HUES48 (cell line): Measurements from ENCODE around the gene CCDC14.
"Not testable (repeated sequence)": the region's sequence is repeated elsewhere in the genome, so short reads cannot be mapped to it uniquely, and the experiment has no call there.

Source experiments
- H3K27ac ChIP-seq: one replicate; pipeline ENCODE4 v1.7.0; 2013; ENCODE audit warnings: low read depth, low read length, inconsistent platforms
- H3K27me3 ChIP-seq: 2 replicates; pipeline ENCODE4 v1.6.1; 2013; ENCODE audit warnings: mild to moderate bottlenecking, low read length; ENCODE audit not compliant: control insufficient read depth, insufficient read depth
- H3K36me3 ChIP-seq: 2 replicates; pipeline ENCODE4 v1.6.1; 2013; ENCODE audit warnings: low read length; ENCODE audit not compliant: control insufficient read depth, insufficient read depth
- H3K4me1 ChIP-seq: 2 replicates; pipeline ENCODE4 v1.6.1; 2013; ENCODE audit warnings: mild to moderate bottlenecking, low read length; ENCODE audit not compliant: control insufficient read depth, insufficient read depth
- H3K4me3 ChIP-seq: 2 replicates; pipeline ENCODE4 v1.5.1; 2013; ENCODE audit warnings: mild to moderate bottlenecking, low read depth, low read length
- H3K9ac ChIP-seq: 2 replicates; pipeline ENCODE4 v1.6.1; 2013; ENCODE audit warnings: mild to moderate bottlenecking, low read depth, low read length, moderate library complexity
- H3K9me3 ChIP-seq: 2 replicates; pipeline ENCODE4 v1.6.1; 2013; ENCODE audit warnings: low read length; ENCODE audit not compliant: control insufficient read depth, insufficient read depth

Gene CCDC14

GRCh38 chr3:123984350-123984749 is 23.3 kb upstream of the CCDC14 start:
- Histone ChIP-seq H3K36me3 (no peaks in the 10 kb centered on the region), H3K4me1 (no peaks in the 10 kb centered on the region), H3K4me3 (no peak overlapping the region), H3K27me3 (peaks cover 28% of the 10 kb centered on the region), H3K9me3 (no peaks in the 10 kb centered on the region), H3K9ac (no peak overlapping the region), H3K27ac (no peak overlapping the region)

DNA sequence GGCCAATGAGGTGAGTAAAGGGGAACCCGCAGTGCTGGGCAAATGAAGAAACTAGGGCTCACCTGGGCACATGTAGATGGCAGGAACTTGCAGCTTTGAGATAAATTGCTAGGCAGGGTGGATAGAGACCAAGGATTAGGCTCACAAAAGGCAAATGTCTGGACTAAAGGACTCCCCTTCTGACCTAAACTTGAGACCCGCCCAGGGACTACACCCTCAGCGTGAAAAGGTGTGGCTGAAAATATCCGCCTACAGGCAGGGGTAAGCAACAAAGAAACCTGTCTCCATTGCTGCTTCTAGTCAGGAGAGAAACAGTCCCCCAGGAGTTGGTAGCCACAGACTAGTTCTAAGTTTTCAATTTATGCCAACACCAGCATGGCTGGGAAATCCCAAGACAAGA is 20.3 kb upstream of the CCDC14 start:
- not testable (repeated sequence) for H3K27ac ChIP-seq

DNA sequence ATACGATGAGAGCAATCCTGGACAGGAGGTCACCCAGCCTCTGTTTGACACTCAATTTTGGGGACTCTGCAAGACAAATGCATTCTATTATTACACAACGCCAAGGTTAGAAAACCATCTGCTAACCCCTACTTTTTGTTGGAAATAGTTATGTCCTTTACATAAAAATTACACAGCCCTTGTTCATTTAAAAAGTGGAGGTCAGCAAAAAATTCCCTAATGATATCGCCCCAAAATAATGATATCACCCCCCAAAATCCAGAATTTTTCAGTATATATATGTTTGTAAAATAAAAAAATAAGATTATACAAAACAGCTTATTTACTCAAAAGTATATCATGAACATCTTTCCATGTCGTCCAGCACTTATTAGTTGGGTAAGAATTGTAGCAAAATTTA is 19.5 kb upstream of the CCDC14 start:
- peaks cover 7% of the 10 kb centered on the region for H3K27me3 ChIP-seq
- H3K4me3 ChIP-seq: peak overlapping the region; percentile 56
- H3K9me3 ChIP-seq: no peaks in the 10 kb centered on the region

More for the DNA sequence above, 20.3 kb upstream of the CCDC14 start:
- not testable (repeated sequence) for H3K9ac ChIP-seq, H3K4me3 ChIP-seq, H3K9me3 ChIP-seq, H3K27me3 ChIP-seq, H3K4me1 ChIP-seq, H3K36me3 ChIP-seq

DNA sequence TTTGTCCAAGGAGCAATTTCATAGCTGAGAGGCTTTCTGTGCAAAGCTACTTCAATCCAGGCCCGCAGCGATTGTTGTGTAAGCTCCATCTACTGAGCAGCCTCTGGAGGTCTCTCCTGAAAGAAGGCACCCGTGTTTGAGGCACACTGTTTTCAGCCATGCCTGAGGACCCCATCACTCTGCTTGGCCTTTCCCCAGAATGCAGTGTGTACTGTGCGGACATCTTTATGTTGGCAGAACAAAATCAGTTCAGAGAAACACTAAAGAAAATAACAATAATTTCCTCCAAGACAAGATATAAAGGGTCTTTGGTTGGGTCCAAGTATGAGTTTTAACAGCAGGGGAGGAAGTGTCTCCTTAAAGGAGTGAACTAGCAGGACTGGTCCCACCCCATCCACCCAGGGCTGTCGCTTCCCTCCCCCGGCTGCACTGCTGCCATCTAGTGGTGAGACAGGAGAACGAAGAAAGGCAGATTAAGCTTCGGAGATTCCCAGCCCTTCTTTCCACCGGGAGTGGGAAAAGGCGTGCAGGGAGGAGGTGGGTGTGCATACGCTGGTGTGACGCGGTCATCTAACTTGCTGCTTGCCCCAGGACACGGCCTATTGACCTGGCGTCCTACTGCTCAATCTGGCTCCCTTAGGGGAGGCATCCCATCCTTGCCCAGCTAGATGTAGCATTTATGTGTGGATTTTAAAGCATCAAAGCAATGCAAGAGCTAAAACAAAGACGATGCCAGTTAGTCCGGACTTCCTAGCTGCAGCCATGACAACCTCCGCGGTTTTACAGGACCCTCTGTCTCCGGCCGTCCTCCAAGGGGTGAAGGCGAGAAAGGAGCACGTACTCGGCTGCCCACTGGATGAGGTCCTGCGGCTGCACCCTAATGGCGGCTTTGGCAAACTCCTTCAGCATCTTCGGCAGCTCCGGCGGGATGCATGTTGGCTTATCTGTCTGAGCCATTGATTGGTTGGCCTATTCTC is 18.8 kb upstream of the CCDC14 start:
- not testable (repeated sequence) for H3K4me1 ChIP-seq, H3K27ac ChIP-seq, H3K9ac ChIP-seq, H3K27me3 ChIP-seq, H3K9me3 ChIP-seq, H3K36me3 ChIP-seq
- peak overlapping the region; percentile 56 for H3K4me3 ChIP-seq

More for the DNA sequence above, 19.5 kb upstream of the CCDC14 start:
- no peaks in the 10 kb centered on the region for H3K36me3 ChIP-seq
- no peak overlapping the region for H3K9ac ChIP-seq
- H3K27ac ChIP-seq: no peak overlapping the region
- H3K4me1 ChIP-seq: no peaks in the 10 kb centered on the region

- H3K4me3 ChIP-seq, H3K27ac ChIP-seq, H3K36me3 ChIP-seq, H3K9ac ChIP-seq, H3K4me1 ChIP-seq, H3K9me3 ChIP-seq, H3K27me3 ChIP-seq: not testable (repeated sequence)
Observed at GRCh38 chr3:123976904-123977303, 15.9 kb upstream of the CCDC14 start.

- not testable (repeated sequence) for H3K27me3 ChIP-seq, H3K9ac ChIP-seq, H3K4me3 ChIP-seq, H3K9me3 ChIP-seq, H3K4me1 ChIP-seq, H3K27ac ChIP-seq, H3K36me3 ChIP-seq
Observed at GRCh38 chr3:123976181-123976898, 15.3 kb upstream of the CCDC14 start.

- H3K4me3 ChIP-seq, H3K27ac ChIP-seq, H3K4me1 ChIP-seq, H3K36me3 ChIP-seq, H3K9ac ChIP-seq, H3K9me3 ChIP-seq, H3K27me3 ChIP-seq: not testable (repeated sequence)
Observed at GRCh38 chr3:123975030-123975429, 14.0 kb upstream of the CCDC14 start.

DNA sequence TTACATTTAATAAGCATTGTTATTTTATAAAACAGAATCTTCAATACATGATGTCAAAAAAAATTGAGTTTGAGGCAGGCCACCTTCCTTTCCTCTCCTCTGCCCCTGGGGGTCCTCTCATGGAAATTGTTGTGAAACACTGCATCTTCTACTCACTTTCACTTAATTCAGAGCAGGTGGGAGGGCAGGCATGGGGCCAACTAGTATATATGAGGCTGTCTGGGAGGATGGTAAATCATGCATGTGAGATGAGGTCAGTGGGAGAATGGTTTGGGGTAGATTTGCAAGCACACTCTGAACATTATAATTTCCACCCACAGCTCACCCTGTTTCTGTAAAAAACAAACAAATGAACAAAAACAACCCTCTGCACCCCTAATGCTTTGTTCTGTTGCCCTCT is 10.4 kb upstream of the CCDC14 start:
- Histone ChIP-seq H3K36me3 (no peaks in the 10 kb centered on the region), H3K27me3 (no peaks in the 10 kb centered on the region), H3K9me3 (no peaks in the 10 kb centered on the region), H3K4me1 (0 out of 2 replicates have a peak, but pooled peaks cover 3% of the 10 kb centered on the region), H3K4me3 (no peak overlapping the region), H3K27ac (no peak overlapping the region), H3K9ac (no peak overlapping the region)

DNA sequence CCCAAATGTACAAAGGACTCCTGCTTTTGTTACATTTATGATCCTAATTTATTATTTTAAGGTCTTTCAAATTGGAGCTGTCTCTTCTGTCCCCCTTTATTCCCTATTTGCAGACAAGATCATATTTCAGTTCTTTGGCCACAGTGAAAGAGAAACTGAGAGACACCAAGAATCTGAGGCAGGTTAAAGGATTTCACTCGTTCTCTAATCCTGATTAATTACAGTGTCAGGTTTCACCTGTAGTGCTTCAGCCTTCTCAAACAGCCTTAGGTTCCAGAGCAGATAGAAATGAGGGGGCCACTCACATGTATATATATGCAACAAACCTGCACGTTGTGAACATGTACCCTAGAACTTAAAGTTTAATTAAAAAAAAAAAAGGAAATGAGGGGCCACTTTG is 6.2 kb upstream of the CCDC14 start:
- H3K36me3 ChIP-seq, H3K27ac ChIP-seq, H3K4me1 ChIP-seq, H3K27me3 ChIP-seq, H3K9me3 ChIP-seq, H3K9ac ChIP-seq, H3K4me3 ChIP-seq: not testable (repeated sequence)

DNA sequence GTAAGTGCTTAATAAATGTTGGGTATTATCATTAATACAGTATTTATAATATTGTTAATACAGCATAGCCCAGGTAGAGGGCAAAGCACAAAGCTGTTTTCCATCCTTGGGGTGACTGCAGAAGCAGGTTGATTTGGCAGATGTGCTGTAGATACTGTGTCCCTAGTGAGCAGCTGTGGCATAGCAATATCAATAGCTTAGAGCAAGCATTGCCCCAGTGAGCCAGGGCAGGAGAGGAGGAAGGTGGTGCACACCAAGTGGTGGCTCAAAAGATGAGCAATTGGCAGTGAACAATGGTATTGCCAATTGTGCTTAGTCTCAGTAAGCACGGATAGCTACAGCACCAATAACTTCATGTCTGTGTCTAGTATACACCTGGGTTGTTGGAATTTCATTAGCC is 5.8 kb upstream of the CCDC14 start:
- H3K36me3 ChIP-seq, H3K27ac ChIP-seq, H3K4me3 ChIP-seq, H3K9ac ChIP-seq, H3K4me1 ChIP-seq, H3K9me3 ChIP-seq: not testable (repeated sequence)
- peaks cover 14% of the 10 kb centered on the region for H3K27me3 ChIP-seq

DNA sequence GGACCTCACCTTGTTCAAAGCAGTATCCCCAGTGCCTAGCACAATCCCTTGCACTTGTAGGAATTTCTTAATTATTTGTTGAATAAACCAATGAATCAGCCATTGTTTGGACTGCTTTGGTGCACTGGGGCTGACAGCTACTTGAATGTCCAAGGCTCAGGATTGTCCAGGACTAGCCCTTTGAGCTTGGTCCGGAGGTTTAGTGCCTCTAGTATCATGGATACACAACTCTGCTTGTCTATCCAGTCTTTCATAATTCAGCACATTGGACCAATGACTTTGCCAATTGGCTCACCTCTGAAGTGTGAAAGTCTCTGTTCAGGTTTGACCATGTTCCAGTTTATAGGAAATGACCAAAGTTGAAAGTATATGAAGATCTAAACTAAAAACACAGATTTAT is 3.8 kb upstream of the CCDC14 start:
- H3K9ac ChIP-seq, H3K4me1 ChIP-seq, H3K36me3 ChIP-seq, H3K9me3 ChIP-seq, H3K27ac ChIP-seq, H3K4me3 ChIP-seq: not testable (repeated sequence)
- H3K27me3 ChIP-seq: peaks cover 17% of the 10 kb centered on the region
